Mesenteric fat pad (tissue), 1 donor: ENCODE measurements around the gene YPEL3. TPM values are rescaled to one million over a fixed set of nuclear protein-coding genes. Genes with fewer than 3 reads are reported as not detected.

Experiments
- DNase-seq: peaks from one replicate; pipeline ENCODE4 v3.0.0-alpha.2; 2020; ENCODE audit warnings: low spot score
- total RNA-seq: library from RNA; stranded (reverse); fragmentation: NEBNext Ultra II Directional; extraction: Animal tissue kit (Norgen Biotek cat#: 25700); gene quantifications from one replicate; pipeline ENCODE4 v1.2.1, GENCODE V29; 2021
- donor health status: DM: yes; HTN: yes; CAD: no.

The YPEL3 gene
- total RNA-seq, 1 donor from 2014 or later, result 49.3 TPM

DNA sequence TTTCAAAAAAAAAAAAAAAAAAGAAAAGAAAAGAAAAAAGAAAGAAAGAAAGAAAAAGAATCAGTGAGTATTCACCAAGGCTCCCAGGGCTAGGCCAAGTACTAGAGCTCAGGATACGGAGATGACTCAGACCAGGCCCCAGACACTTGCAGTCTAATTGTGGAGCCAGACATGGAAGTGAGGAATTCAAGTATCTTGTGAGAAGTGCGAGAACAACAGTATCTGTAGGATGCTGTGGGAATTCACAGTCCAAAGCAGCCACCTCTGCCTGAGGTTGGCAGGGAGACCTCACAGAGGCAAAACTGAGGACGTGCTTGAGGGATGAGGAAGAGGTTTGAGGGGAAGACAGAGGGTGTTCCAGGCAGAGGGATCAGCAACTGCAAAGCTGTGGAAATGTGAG lies 44.5 kb downstream of the YPEL3 start:
- no peak for DNase-seq

- no peak for DNase-seq
Measured at GRCh38 chr16:30049871-30050270, 46.1 kb downstream of the YPEL3 start.

- DNase-seq, result no peak
Measured at GRCh38 chr16:30046588-30046987, 49.4 kb downstream of the YPEL3 start.

DNA sequence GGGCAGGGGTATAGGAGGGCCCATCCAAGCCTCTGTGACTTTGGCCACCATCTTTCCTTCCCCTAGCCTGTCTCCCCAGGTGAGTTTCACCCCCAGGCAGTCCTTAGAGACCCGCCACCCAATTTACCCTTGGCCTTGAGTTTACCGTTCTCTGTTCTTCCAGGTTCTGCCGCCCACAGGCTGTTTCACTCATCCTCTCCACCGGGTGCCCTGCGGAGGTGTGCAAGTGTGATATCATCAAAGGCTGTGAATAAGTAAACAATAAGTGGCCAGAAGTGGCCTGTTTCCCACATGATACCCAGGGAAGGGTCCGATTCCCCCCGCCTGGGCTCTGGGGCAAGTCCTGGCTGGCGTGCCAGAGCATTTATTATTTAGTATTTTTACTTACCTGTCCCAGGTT lies 49.8 kb downstream of the YPEL3 start:
- no peak for DNase-seq

Other genes starting within 250 kb of the YPEL3 start
- gene CDIPT, start 233.0 kb downstream of the YPEL3 start, total RNA-seq, result 117 TPM
- 1.1 TPM for gene SEZ6L2, start 196.7 kb downstream of the YPEL3 start, total RNA-seq
- 0.67 TPM for gene ASPHD1, start 195.7 kb downstream of the YPEL3 start, total RNA-seq
- 15.7 TPM for gene KCTD13, start 170.0 kb downstream of the YPEL3 start, total RNA-seq
- 95.8 TPM for gene TMEM219, start 134.1 kb downstream of the YPEL3 start, total RNA-seq
- gene TAOK2, start 122.3 kb downstream of the YPEL3 start, total RNA-seq, result 49.8 TPM
- gene HIRIP3, start 100.6 kb downstream of the YPEL3 start, total RNA-seq, result 11.0 TPM
- 45.4 TPM for gene INO80E, start 100.0 kb downstream of the YPEL3 start, total RNA-seq
- gene DOC2A, start 85.2 kb downstream of the YPEL3 start, total RNA-seq, result 0.42 TPM
- gene C16orf92, start 73.0 kb downstream of the YPEL3 start, total RNA-seq, result not detected
- gene TLCD3B, start 64.9 kb downstream of the YPEL3 start, total RNA-seq, result not detected
- gene ALDOA, start 30.5 kb downstream of the YPEL3 start, total RNA-seq, result 1,236 TPM
- gene PPP4C, start 20.2 kb downstream of the YPEL3 start, total RNA-seq, result 81.1 TPM
- 0.67 TPM for gene TBX6, start 4.3 kb downstream of the YPEL3 start, total RNA-seq
- gene GDPD3, start 17.3 kb upstream of the YPEL3 start, total RNA-seq, result 4.3 TPM
- 135 TPM for gene MAPK3, start 27.0 kb upstream of the YPEL3 start, total RNA-seq
- 56.2 TPM for gene CORO1A, start 87.4 kb upstream of the YPEL3 start, total RNA-seq
- gene BOLA2B, start 97.5 kb upstream of the YPEL3 start, total RNA-seq, result 94.9 TPM
- 25.2 TPM for gene SLX1A, start 97.7 kb upstream of the YPEL3 start, total RNA-seq
- 9.4 TPM for gene SULT1A3, start 103.0 kb upstream of the YPEL3 start, total RNA-seq
- gene NPIPB13, start 152.3 kb upstream of the YPEL3 start, total RNA-seq, result 25.7 TPM